Measurements from ENCODE around the gene PDE8A. TPM values are rescaled to one million over a fixed set of nuclear protein-coding genes. Genes with fewer than 3 reads are reported as not detected.
"Not testable (repeated sequence)": the region's sequence is repeated elsewhere in the genome, so short reads cannot be mapped to it uniquely, and the experiment has no call there.

The PDE8A gene
- total RNA-seq, 1 donor from 2014 or later: 32.3 TPM

GRCh38 chr15:84983711-84984110 lies 2.1 kb downstream of the PDE8A start:
- ChIA-PET POLR2A (interaction anchor here (0.5 to 0.7 kb wide), 2 partner anchors 9 to 1917 kb away, joined by 3 to 12 read pairs; no protein-coding TSS in a partner anchor), CTCF (interaction anchor here (0.7 kb wide), 1 partner anchor 56 kb away, joined by 3 read pairs; no protein-coding TSS in a partner anchor)
- Mint-ChIP-seq H3K27ac (no peak overlapping the region), H3K9me3 (no peaks in the 10 kb centered on the region), H3K4me1 (peaks cover 47% of the 10 kb centered on the region), H3K36me3 (ENCODE audit: low read depth) (peaks cover 2% of the 10 kb centered on the region), H3K4me3 (no peak overlapping the region), H3K27me3 (no peaks in the 10 kb centered on the region)
- ATAC-seq (ENCODE audit: low read depth) (no peak), DNase-seq (no peak)
- TF ChIP-seq, protein P1, sequence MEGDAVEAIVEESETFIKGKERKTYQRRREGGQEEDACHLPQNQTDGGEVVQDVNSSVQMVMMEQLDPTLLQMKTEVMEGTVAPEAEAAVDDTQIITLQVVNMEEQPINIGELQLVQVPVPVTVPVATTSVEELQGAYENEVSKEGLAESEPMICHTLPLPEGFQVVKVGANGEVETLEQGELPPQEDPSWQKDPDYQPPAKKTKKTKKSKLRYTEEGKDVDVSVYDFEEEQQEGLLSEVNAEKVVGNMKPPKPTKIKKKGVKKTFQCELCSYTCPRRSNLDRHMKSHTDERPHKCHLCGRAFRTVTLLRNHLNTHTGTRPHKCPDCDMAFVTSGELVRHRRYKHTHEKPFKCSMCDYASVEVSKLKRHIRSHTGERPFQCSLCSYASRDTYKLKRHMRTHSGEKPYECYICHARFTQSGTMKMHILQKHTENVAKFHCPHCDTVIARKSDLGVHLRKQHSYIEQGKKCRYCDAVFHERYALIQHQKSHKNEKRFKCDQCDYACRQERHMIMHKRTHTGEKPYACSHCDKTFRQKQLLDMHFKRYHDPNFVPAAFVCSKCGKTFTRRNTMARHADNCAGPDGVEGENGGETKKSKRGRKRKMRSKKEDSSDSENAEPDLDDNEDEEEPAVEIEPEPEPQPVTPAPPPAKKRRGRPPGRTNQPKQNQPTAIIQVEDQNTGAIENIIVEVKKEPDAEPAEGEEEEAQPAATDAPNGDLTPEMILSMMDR (IDR thresholded peaks at IDR 0.05): no peak
- intact Hi-C loops (cut with micrococcal nuclease): loop anchor here (5.0 kb wide), 2 partner anchors 411 to 709 kb away; no protein-coding TSS in a partner anchor

DNA sequence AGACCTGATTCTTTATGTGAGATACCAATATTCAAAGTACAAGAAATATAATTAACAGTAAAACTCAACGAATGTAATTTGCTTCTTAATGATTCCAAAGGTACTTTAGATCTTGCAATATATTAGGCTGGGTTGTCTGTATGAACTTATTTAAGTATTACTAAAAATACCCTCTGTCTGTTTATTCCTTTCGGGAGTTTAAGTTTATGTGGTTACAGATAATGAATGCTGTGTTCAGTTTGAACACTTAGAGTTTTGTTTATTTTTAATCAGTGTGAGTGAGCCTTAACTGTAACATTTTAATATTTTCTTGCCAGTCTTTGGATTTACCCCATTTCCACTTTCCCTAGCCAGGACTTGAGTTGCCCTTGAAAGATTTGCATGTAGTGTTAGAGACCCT lies 3.5 kb downstream of the PDE8A start:
- peaks cover 2% of the 10 kb centered on the region for H3K36me3 Mint-ChIP-seq (ENCODE audit: low read depth)
- peaks cover 43% of the 10 kb centered on the region for H3K4me1 Mint-ChIP-seq
- no peak overlapping the region for H3K27ac Mint-ChIP-seq
- H3K9me3 Mint-ChIP-seq: no peaks in the 10 kb centered on the region
- no peak overlapping the region for H3K4me3 Mint-ChIP-seq
- intact Hi-C loops (cut with micrococcal nuclease): no loop called here
- ATAC-seq (ENCODE audit: low read depth) (no peak), DNase-seq (no peak)
- H3K27me3 Mint-ChIP-seq: no peaks in the 10 kb centered on the region
- POLR2A ChIA-PET: no interaction called here
- CTCF ChIA-PET: no interaction called here
- TF ChIP-seq, protein P1 (IDR thresholded peaks at IDR 0.05): no peak

DNA sequence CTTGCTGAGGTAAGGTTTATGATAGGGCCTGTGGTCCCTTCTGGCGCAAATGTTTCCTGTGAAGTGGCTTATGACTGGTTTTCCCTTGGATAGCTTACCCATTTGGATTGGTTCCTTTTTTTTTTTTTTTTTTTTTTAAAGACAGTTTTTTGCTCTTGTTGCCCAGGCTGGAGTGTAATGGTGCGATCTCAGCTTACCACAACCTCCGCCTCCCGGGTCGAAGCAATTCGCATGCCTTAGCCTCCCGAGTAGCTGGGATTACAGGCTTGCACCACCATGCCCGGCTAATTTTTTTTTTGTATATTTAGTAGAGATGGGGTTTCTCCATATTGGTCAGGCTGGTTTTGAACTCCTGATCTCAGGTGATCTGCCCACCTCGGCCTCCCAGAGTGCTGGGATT lies 5.7 kb downstream of the PDE8A start:
- H3K36me3 Mint-ChIP-seq (ENCODE audit: low read depth): not testable (repeated sequence)

DNA sequence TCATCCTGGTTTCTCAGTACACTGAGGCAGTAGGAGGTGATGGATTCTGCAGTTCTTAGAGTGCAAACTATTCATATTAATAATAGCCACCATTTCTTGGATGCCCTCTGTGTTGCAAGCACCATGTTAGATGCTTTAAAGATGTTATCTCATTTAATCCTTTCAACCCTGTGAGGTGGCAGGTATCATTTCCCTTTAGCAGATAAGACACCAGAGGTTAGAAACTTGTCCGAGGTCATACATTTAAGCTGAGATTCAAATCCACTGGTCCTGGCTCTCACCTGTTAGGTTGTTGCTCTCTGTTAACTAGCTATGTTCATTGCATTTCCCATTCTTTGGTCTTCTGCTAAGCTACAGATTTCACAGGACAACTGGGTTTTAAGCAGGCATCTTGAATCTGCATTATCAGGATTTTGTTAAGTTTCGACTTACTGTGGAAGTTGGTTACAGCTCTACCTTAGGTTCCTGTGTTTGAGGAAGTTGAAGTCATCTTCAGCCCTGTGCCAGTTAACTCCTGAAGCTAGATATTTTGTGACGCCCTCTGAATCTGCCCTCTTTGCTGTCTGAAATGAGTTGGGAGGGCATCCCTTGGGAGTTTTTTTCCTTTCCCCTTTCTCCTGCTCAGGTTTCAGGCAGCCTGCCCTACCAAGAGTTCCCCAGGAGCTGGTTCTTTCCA lies 6.4 kb downstream of the PDE8A start:
- ChIA-PET CTCF (interaction anchor here (0.6 to 1.1 kb wide), 4 partner anchors 34 to 256 kb away, joined by 3 to 4 read pairs (median 3); no protein-coding TSS in a partner anchor), POLR2A (interaction anchor here (0.7 to 2.1 kb wide), 5 partner anchors 9 to 357 kb away, joined by 3 to 7 read pairs (median 5); no protein-coding TSS in a partner anchor)
- TF ChIP-seq, protein P1 (IDR thresholded peaks at IDR 0.05): no peak
- no peak for DNase-seq
- H3K4me1 Mint-ChIP-seq: peaks cover 64% of the 10 kb centered on the region
- peak overlapping the region; percentile 29 for H3K4me3 Mint-ChIP-seq
- peak; percentile 50 for ATAC-seq (ENCODE audit: low read depth)
- H3K9me3 Mint-ChIP-seq: no peaks in the 10 kb centered on the region
- intact Hi-C loops (cut with micrococcal nuclease): no loop called here
- H3K27ac Mint-ChIP-seq: peak overlapping the region; percentile 85
- no peaks in the 10 kb centered on the region for H3K27me3 Mint-ChIP-seq
- no peaks in the 10 kb centered on the region for H3K36me3 Mint-ChIP-seq (ENCODE audit: low read depth)

More for the DNA sequence above, 5.7 kb downstream of the PDE8A start:
- H3K9me3 Mint-ChIP-seq; H3K4me3 Mint-ChIP-seq; DNase-seq; CTCF ChIA-PET; H3K27ac Mint-ChIP-seq; H3K27me3 Mint-ChIP-seq; intact Hi-C loops (cut with micrococcal nuclease); ATAC-seq (ENCODE audit: low read depth): not testable (repeated sequence)
- H3K4me1 Mint-ChIP-seq: peaks cover 64% of the 10 kb centered on the region
- POLR2A ChIA-PET: interaction anchor here (0.6 to 2.1 kb wide), 2 partner anchors 28 to 1924 kb away, joined by 3 to 7 read pairs; no protein-coding TSS in a partner anchor

GRCh38 chr15:84988909-84989644 lies 7.4 kb downstream of the PDE8A start:
- ChIA-PET CTCF (interaction anchor here (0.7 to 1.1 kb wide), 3 partner anchors 33 to 58 kb away, joined by 3 to 4 read pairs (median 3); no protein-coding TSS in a partner anchor), POLR2A (interaction anchor here (0.6 to 2.1 kb wide), 5 partner anchors 8 to 709 kb away, joined by 5 to 7 read pairs (median 6); no protein-coding TSS in a partner anchor)
- no peak for ATAC-seq (ENCODE audit: low read depth)
- Mint-ChIP-seq H3K4me1 (peaks cover 56% of the 10 kb centered on the region), H3K9me3 (no peaks in the 10 kb centered on the region), H3K4me3 (no peak overlapping the region), H3K27ac (peak overlapping the region; percentile 85), H3K27me3 (no peaks in the 10 kb centered on the region), H3K36me3 (ENCODE audit: low read depth) (no peaks in the 10 kb centered on the region)
- DNase-seq: no peak
- TF ChIP-seq, protein P1 (IDR thresholded peaks at IDR 0.05): no peak
- intact Hi-C loops (cut with micrococcal nuclease): no loop called here

Measured in activated B cell treated with CpG ODN at 0.5 μM for 24 hours (primary cell).